HepG2 (cell line): Measurements from ENCODE around the gene TPBGL. TPM values are rescaled to one million over a fixed set of nuclear protein-coding genes. Genes with fewer than 3 reads are reported as not detected.

Experiments used
- ATAC-seq: fragments of 200-7000 bp; cut with Tn5 transposase; 3 replicates; pipeline ENCODE4 v1.9.1; 2020; ENCODE audit warnings: mild to moderate bottlenecking, moderate library complexity
- BruUV-seq: library from RNA; stranded (reverse); fragments of 400-500 nt; replicated peaks from 2 replicates; lab custom pipeline; 2021; lab: Mats Ljungman, UMichigan
- CTCF ChIA-PET: fragments of 300-600 bp; formaldehyde crosslinking; extraction: SDS; loops from one replicate; lab custom pipeline; 2021; ENCODE audit warnings: low total read pairs, inconsistent platforms, low intra/inter-chr PET ratio; lab: Yijun Ruan, JAX
- POLR2A ChIA-PET: fragments of 350-600 bp; sonication (Branson Sonifier 250); formaldehyde crosslinking; loops from one replicate; lab custom pipeline; 2020; ENCODE audit warnings: antibody characterized with exemption, inconsistent platforms; lab: Yijun Ruan, JAX
- DNase-seq: peaks from one replicate; pipeline ENCODE4 v3.0.0-alpha.2; 2015; ENCODE audit warnings: low spot score
- FAIRE-seq: peaks from 3 replicates; lab custom pipeline; 2011; peaks lifted over from hg19 to GRCh38; lab: Jason Lieb, UNC
- H2AFZ ChIP-seq: one replicate; pipeline ENCODE4 v1.6.1; 2011; ENCODE audit warnings: low read length, inconsistent platforms
- H3K27ac ChIP-seq: fragments of 300-600 bp; 3 replicates; pipeline ENCODE4 v1.8.0; 2011; ENCODE audit warnings: mixed run types, mild to moderate bottlenecking, mixed read lengths, low read length, inconsistent platforms; ENCODE audit not compliant: insufficient read depth; ENCODE audit errors: extremely low read length
- H3K27me3 ChIP-seq, 2 experiments: fragments of 200-600 bp in 1 of 2; 2 replicates in 1 of 2; 3 replicates in 1 of 2; pipeline versions ENCODE4 v1.6.0 to v1.8.0; 2011; ENCODE audit warnings: low read length in 2 of 2, mild to moderate bottlenecking in 2 of 2, moderate library complexity in 2 of 2, inconsistent platforms in 1 of 2; ENCODE audit not compliant: insufficient read depth in 2 of 2, control insufficient read depth in 1 of 2
- H3K36me3 ChIP-seq, 2 experiments: fragments of 200-600 bp in 1 of 2; replicated peaks in 1 of 2; 2 replicates in 1 of 2; 3 replicates in 1 of 2; pipeline versions ENCODE4 v1.5.1 to v1.8.0; 2011; ENCODE audit warnings: low read length in 2 of 2, inconsistent platforms in 1 of 2; ENCODE audit not compliant: insufficient read depth in 2 of 2, control insufficient read depth in 1 of 2
- H3K4me1 ChIP-seq: 2 replicates; pipeline ENCODE4 v1.5.1; 2012; ENCODE audit warnings: low read length, inconsistent platforms; ENCODE audit not compliant: insufficient read depth
- H3K4me2 ChIP-seq: 2 replicates; pipeline ENCODE4 v1.6.0; 2011; ENCODE audit warnings: low read depth, low read length, inconsistent platforms
- H3K4me3 ChIP-seq, 3 experiments: fragments of 200-600 bp in 1 of 3; sonication (generic), shearing (Covaris generic) in 1 of 3; replicated peaks in 1 of 3; 2 replicates each; pipeline ENCODE4 v1.5.1; 2011 to 2016; ENCODE audit warnings: low read length in 3 of 3, inconsistent platforms in 2 of 3, low read depth in 2 of 3, mild to moderate bottlenecking in 2 of 3, control low read depth in 1 of 3, mixed read lengths in 1 of 3; ENCODE audit not compliant: insufficient read depth in 1 of 3
- H3K79me2 ChIP-seq: one replicate; pipeline ENCODE4 v1.6.1; 2011; ENCODE audit warnings: low read length, inconsistent platforms; ENCODE audit not compliant: insufficient read depth
- H3K9ac ChIP-seq: 2 replicates; pipeline ENCODE4 v1.6.0; 2011; ENCODE audit warnings: mild to moderate bottlenecking, low read depth, low read length, inconsistent platforms; ENCODE audit not compliant: insufficient read depth
- H3K9me3 ChIP-seq: 2 replicates; pipeline ENCODE4 v1.5.1; 2012; ENCODE audit warnings: mild to moderate bottlenecking, low read length
- H4K20me1 ChIP-seq: 2 replicates; pipeline ENCODE4 v1.6.0; 2011; ENCODE audit warnings: inconsistent platforms, mild to moderate bottlenecking, low read length, moderate library complexity; ENCODE audit not compliant: insufficient read depth
- BRD4 ChIP-seq: sonication (generic); formaldehyde crosslinking; IDR thresholded peaks from 2 replicates; pipeline ENCODE4 v1.4.0; 2020; ENCODE audit warnings: missing genetic modification reagents
- CREM ChIP-seq, 2 experiments: sonication (generic) in 1 of 2; formaldehyde crosslinking in 1 of 2; IDR thresholded peaks; 2 replicates each; pipeline versions ENCODE4 v1.4.0 to v1.6.1; 2016 to 2020; ENCODE audit warnings: antibody characterized with exemption in 1 of 2, mild to moderate bottlenecking in 1 of 2, missing genetic modification reagents in 1 of 2
- HHEX ChIP-seq: IDR thresholded peaks from 2 replicates; pipeline ENCODE4 v1.6.1; 2016; ENCODE audit warnings: control low read depth
- HMG20B ChIP-seq: conservative IDR thresholded peaks from 2 replicates; pipeline ENCODE4 v1.6.1; 2016; ENCODE audit warnings: missing genetic modification reagents, missing compliant biosample characterization
- HOXA7 ChIP-seq: sonication (generic); formaldehyde crosslinking; IDR thresholded peaks from 2 replicates; pipeline ENCODE4 v1.8.1; 2022; ENCODE audit warnings: mild to moderate bottlenecking, missing genetic modification reagents, moderate library complexity
- HOXD1 ChIP-seq: sonication (generic); formaldehyde crosslinking; IDR thresholded peaks from 2 replicates; pipeline ENCODE4 v1.5.0; 2020; ENCODE audit warnings: missing genetic modification reagents
- KAT2B ChIP-seq: fragments of 150-350 bp; IDR thresholded peaks from 2 replicates; pipeline ENCODE4 v1.6.1; 2014; ENCODE audit warnings: low read depth, low read length, borderline replicate concordance
- KAT8 ChIP-seq: IDR thresholded peaks from 2 replicates; pipeline ENCODE4 v1.6.1; 2016; ENCODE audit warnings: missing genetic modification reagents, missing compliant biosample characterization
- LBX2 ChIP-seq: sonication (generic); formaldehyde crosslinking; IDR thresholded peaks from 2 replicates; pipeline ENCODE4 v1.5.0; 2020; ENCODE audit warnings: missing genetic modification reagents, mild to moderate bottlenecking, borderline replicate concordance
- MEF2D ChIP-seq: sonication (generic); formaldehyde crosslinking; IDR thresholded peaks from 2 replicates; pipeline ENCODE4 v1.5.1; 2020; ENCODE audit warnings: mild to moderate bottlenecking, missing genetic modification reagents
- TAF15 ChIP-seq: fragments of 200-400 bp; formaldehyde crosslinking; IDR thresholded peaks from one replicate; pipeline ENCODE4 v1.6.1; 2018; ENCODE audit warnings: mild to moderate bottlenecking, low read depth, low read length; ENCODE audit not compliant: poor library complexity, severe bottlenecking
- ZFP62 ChIP-seq: sonication (generic); formaldehyde crosslinking; IDR thresholded peaks from 2 replicates; pipeline ENCODE4 v1.4.0; 2020; ENCODE audit warnings: missing genetic modification reagents
- ZNF160 ChIP-seq: sonication (generic); formaldehyde crosslinking; IDR thresholded peaks from 2 replicates; pipeline ENCODE4 v1.8.0; 2022; ENCODE audit warnings: mild to moderate bottlenecking, inconsistent platforms, missing genetic modification reagents
- ZNF468 ChIP-seq: sonication (generic); formaldehyde crosslinking; IDR thresholded peaks from 2 replicates; pipeline ENCODE4 v1.8.0; 2022; ENCODE audit warnings: mild to moderate bottlenecking, moderate library complexity, missing genetic modification reagents
- ZNF484 ChIP-seq: sonication (generic); formaldehyde crosslinking; IDR thresholded peaks from 2 replicates; pipeline ENCODE4 v1.5.1; 2020; ENCODE audit warnings: mild to moderate bottlenecking, low read depth, missing genetic modification reagents, borderline replicate concordance
- ZNF547 ChIP-seq: sonication (generic); formaldehyde crosslinking; IDR thresholded peaks from 2 replicates; pipeline ENCODE4 v1.5.1; 2020; ENCODE audit warnings: mild to moderate bottlenecking, missing genetic modification reagents
- WGBS: methylation state at CpG from one replicate; pipeline ENCODE4 v1.1.6; 2017; ENCODE audit warnings: low lambda C conversion rate; 5-methylcytosine and 5-hydroxymethylcytosine counted together
- in situ Hi-C: cut with HindIII; loops from 2 replicates; pipeline ENCODE4 v1.10.0; 2017; ENCODE audit warnings: low pct_unique_long_range_greater_than_20kb; ENCODE audit not compliant: extremely low pct_ligation_motif_present
- intact Hi-C: fragments of 100-400 bp; cut with micrococcal nuclease; formaldehyde crosslinking; loops from one replicate; pipeline ENCODE4 v1.10.0; 2022; ENCODE audit not compliant: unreplicated experiment
- polyA plus RNA-seq, 8 experiments: library from polyadenylated mRNA; depleted of rRNA in 3 of 8; stranded (reverse) in 7 of 8; unstranded in 1 of 8; fragments of >200 nt; fragmentation: Illumina TruSeq in 4 of 8; extraction: Trizol in 4 of 8; gene quantifications; 2 replicates each; pipeline versions ENCODE4 v1.2.1 to v1.2.3, GENCODE V29; 2011 to 2016; ENCODE audit warnings: low read depth in 4 of 8, missing spikeins in 1 of 8, mixed read lengths in 1 of 8; ENCODE audit not compliant: insufficient read depth in 1 of 8
- total RNA-seq, 5 experiments: library from RNA; depleted of rRNA; stranded (reverse); fragments of >200 nt; fragmentation: Illumina TruSeq; extraction: Trizol; gene quantifications; 2 replicates each; pipeline ENCODE4 v1.2.3, GENCODE V29; 2016; ENCODE audit warnings: low read depth in 1 of 5
- TF ChIP-seq, protein P1 (sequence below), 2 experiments: sonication (generic) in 1 of 2; formaldehyde crosslinking in 1 of 2; IDR thresholded peaks; 2 replicates each; pipeline versions ENCODE4 v1.4.0 to v1.6.1; 2018 to 2020; ENCODE audit warnings: missing genetic modification reagents in 2 of 2, borderline replicate concordance in 1 of 2, low read depth in 1 of 2, mild to moderate bottlenecking in 1 of 2, missing biosample characterization in 1 of 2

Gene TPBGL
- total and polyA plus RNA-seq, 2 of the 13 experiments (the other 11 are each of a cell fraction or from before 2014, with no cell fraction given), result not detected

GRCh38 chr11:75204012-75204674, 36.4 kb upstream of the TPBGL start:
- intact Hi-C loops (loop anchor here (2.0 to 5.0 kb wide), 3 partner anchors 35 to 47 kb away; no protein-coding TSS in a partner anchor), in situ Hi-C loops (loop anchor here (5.0 kb wide), 1 partner anchor 57 kb away; no protein-coding TSS in a partner anchor)
- ChIA-PET CTCF (interaction anchor here (1.2 to 5.9 kb wide), 7 partner anchors 35 to 181 kb away, joined by 3 to 173 read pairs (median 6); no protein-coding TSS in a partner anchor), POLR2A (interaction anchor here (0.6 to 7.6 kb wide), 13 partner anchors 10 to 60 kb away, joined by 3 to 163 read pairs (median 12); partner anchors contain the start of genes SLCO2B1 and TPBGL)
- H3K9ac ChIP-seq, result peak overlapping the region; percentile 54
- DNase-seq (peak; percentile 90), ATAC-seq (peak; percentile 87), FAIRE-seq (peak; percentile 97)
- no TSS peak for BruUV-seq
- H3K27ac ChIP-seq, result peak overlapping the region; percentile 91
- no peaks in the 10 kb centered on the region for H3K9me3 ChIP-seq
- H2AFZ ChIP-seq, result no peak overlapping the region
- H3K4me3 ChIP-seq, result peak overlapping the region in 1 of 3 experiments; percentile 53; a peak in 2 of 6 replicates
- H3K4me1 ChIP-seq, result peaks cover 32% of the 10 kb centered on the region
- no peaks in the 10 kb centered on the region for H4K20me1 ChIP-seq
- H3K79me2 ChIP-seq, result no peaks in the 10 kb centered on the region
- 5% methylated on average over 3 of the region's 10 CpGs for WGBS
- peak overlapping the region; percentile 73 for H3K4me2 ChIP-seq
- no peaks in the 10 kb centered on the region; a peak in 2 of 5 replicates for H3K36me3 ChIP-seq
- H3K27me3 ChIP-seq, result no peaks in the 10 kb centered on the region
- TF ChIP-seq CREM (IDR thresholded peaks at IDR 0.05) (peak; percentile 89), CREM (CRISPR knock-in tag; IDR thresholded peaks at IDR 0.05) (no peak), KAT2B (no peak), TAF15 (no peak), HHEX (CRISPR knock-in tag) (no peak), HOXD1 (CRISPR knock-in tag) (peak; percentile 17; the same call in 1 of the 2 replicates), ZNF484 (no peak), ZNF468 (CRISPR knock-in tag) (no peak), ZFP62 (CRISPR knock-in tag) (no peak), HOXA7 (no peak), ZNF547 (CRISPR knock-in tag) (no peak), BRD4 (CRISPR knock-in tag) (no peak; the same call in 1 of the 2 replicates), ZNF160 (CRISPR knock-in tag) (no peak), LBX2 (no peak), KAT8 (CRISPR knock-in tag) (0 out of 2 replicates have a peak, but pooled peaks have one; percentile 26), MEF2D (CRISPR knock-in tag) (no peak), HMG20B (CRISPR knock-in tag) (no peak)
- TF ChIP-seq, protein P1, sequence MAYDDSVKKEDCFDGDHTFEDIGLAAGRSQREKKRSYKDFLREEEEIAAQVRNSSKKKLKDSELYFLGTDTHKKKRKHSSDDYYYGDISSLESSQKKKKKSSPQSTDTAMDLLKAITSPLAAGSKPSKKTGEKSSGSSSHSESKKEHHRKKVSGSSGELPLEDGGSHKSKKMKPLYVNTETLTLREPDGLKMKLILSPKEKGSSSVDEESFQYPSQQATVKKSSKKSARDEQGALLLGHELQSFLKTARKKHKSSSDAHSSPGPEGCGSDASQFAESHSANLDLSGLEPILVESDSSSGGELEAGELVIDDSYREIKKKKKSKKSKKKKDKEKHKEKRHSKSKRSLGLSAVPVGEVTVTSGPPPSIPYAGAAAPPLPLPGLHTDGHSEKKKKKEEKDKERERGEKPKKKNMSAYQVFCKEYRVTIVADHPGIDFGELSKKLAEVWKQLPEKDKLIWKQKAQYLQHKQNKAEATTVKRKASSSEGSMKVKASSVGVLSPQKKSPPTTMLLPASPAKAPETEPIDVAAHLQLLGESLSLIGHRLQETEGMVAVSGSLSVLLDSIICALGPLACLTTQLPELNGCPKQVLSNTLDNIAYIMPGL (CRISPR knock-in tag; IDR thresholded peaks at IDR 0.05; ENCODE audit: borderline replicate concordance in 1 of 2, low read depth in 1 of 2), result no peak; a peak in 1 of 4 replicates
